H9 (cell line): ENCODE data around the gene NPFF. TPM values are rescaled to one million over a fixed set of nuclear protein-coding genes. Genes with fewer than 3 reads are reported as not detected.

Experiments used
- DNase-seq: peaks from one replicate; pipeline ENCODE4 v3.0.0-alpha.2; 2017
- H2AFZ ChIP-seq: one replicate; pipeline ENCODE4 v1.6.1; 2013; ENCODE audit warnings: mild to moderate bottlenecking, low read length, control low read depth, moderate library complexity
- H2AK5ac ChIP-seq: 2 replicates; pipeline ENCODE4 v1.6.1; 2013; ENCODE audit warnings: low read length, control low read depth, mixed read lengths; ENCODE audit not compliant: insufficient read length
- H2BK120ac ChIP-seq: one replicate; pipeline ENCODE4 v1.6.1; 2013; ENCODE audit warnings: low read depth, mild to moderate bottlenecking, low read length, control low read depth, inconsistent platforms; ENCODE audit not compliant: poor library complexity, severe bottlenecking
- H2BK12ac ChIP-seq: 2 replicates; pipeline ENCODE4 v1.6.1; 2013; ENCODE audit warnings: low read length, control low read depth, mixed read lengths, low read depth; ENCODE audit not compliant: insufficient read length
- H2BK15ac ChIP-seq: 2 replicates; pipeline ENCODE4 v1.6.1; 2013; ENCODE audit warnings: low read depth, low read length, control low read depth
- H2BK20ac ChIP-seq: one replicate; pipeline ENCODE4 v1.6.1; 2013; ENCODE audit warnings: low read depth, mild to moderate bottlenecking, low read length, control low read depth, inconsistent platforms; ENCODE audit not compliant: poor library complexity, severe bottlenecking
- H2BK5ac ChIP-seq: 2 replicates; pipeline ENCODE4 v1.6.1; 2013; ENCODE audit warnings: low read length, control low read depth, mixed read lengths; ENCODE audit not compliant: insufficient read length
- H3K14ac ChIP-seq: 2 replicates; pipeline ENCODE4 v1.6.1; 2013; ENCODE audit warnings: low read length, control low read depth; ENCODE audit not compliant: insufficient read depth
- H3K18ac ChIP-seq: 2 replicates; pipeline ENCODE4 v1.6.1; 2013; ENCODE audit warnings: low read depth, mild to moderate bottlenecking, mixed read lengths, low read length, control low read depth; ENCODE audit not compliant: insufficient read length
- H3K23ac ChIP-seq: 2 replicates; pipeline ENCODE4 v1.6.1; 2013; ENCODE audit warnings: low read length, control low read depth, mixed read lengths, low read depth; ENCODE audit not compliant: insufficient read length
- H3K23me2 ChIP-seq: 2 replicates; pipeline ENCODE4 v1.6.1; 2013; ENCODE audit warnings: low read depth, mild to moderate bottlenecking, mixed read lengths, low read length, control low read depth; ENCODE audit not compliant: insufficient read length, poor library complexity, severe bottlenecking
- H3K27ac ChIP-seq: 2 replicates; pipeline ENCODE4 v1.5.1; 2013; ENCODE audit warnings: low read length, control low read depth, mixed read lengths, low read depth; ENCODE audit not compliant: insufficient read length
- H3K27me3 ChIP-seq: 2 replicates; pipeline ENCODE4 v1.6.1; 2013; ENCODE audit warnings: low read length, control low read depth, inconsistent platforms; ENCODE audit not compliant: insufficient read depth
- H3K4ac ChIP-seq: 2 replicates; pipeline ENCODE4 v1.6.1; 2013; ENCODE audit warnings: low read depth, mild to moderate bottlenecking, control low read depth, inconsistent platforms, low read length, moderate library complexity
- H3K4me1 ChIP-seq: 2 replicates; pipeline ENCODE4 v1.6.1; 2013; ENCODE audit warnings: low read length, control low read depth, inconsistent platforms; ENCODE audit not compliant: insufficient read depth
- H3K4me2 ChIP-seq: 2 replicates; pipeline ENCODE4 v1.6.1; 2013; ENCODE audit warnings: low read length, control low read depth, mixed read lengths; ENCODE audit not compliant: insufficient read length, insufficient read depth
- H3K56ac ChIP-seq: 2 replicates; pipeline ENCODE4 v1.6.1; 2013; ENCODE audit warnings: low read depth, mild to moderate bottlenecking, mixed read lengths, low read length, control low read depth; ENCODE audit not compliant: insufficient read length
- H3K79me1 ChIP-seq: 2 replicates; pipeline ENCODE4 v1.6.1; 2013; ENCODE audit warnings: low read depth, mild to moderate bottlenecking, moderate library complexity, low read length, control low read depth, inconsistent platforms; ENCODE audit not compliant: insufficient read depth, poor library complexity, severe bottlenecking
- H3K79me2 ChIP-seq: 2 replicates; pipeline ENCODE4 v1.6.1; 2013; ENCODE audit warnings: low read length, control low read depth, inconsistent platforms; ENCODE audit not compliant: insufficient read depth
- H3K9ac ChIP-seq: 2 replicates; pipeline ENCODE4 v1.6.1; 2013; ENCODE audit warnings: low read length, control low read depth, mixed read lengths; ENCODE audit not compliant: insufficient read length; ENCODE audit errors: extremely low read depth
- H3K9me3 ChIP-seq: one replicate; pipeline ENCODE4 v1.6.1; 2013; ENCODE audit warnings: low read depth, low read length, inconsistent platforms; ENCODE audit not compliant: control insufficient read depth
- H3T11ph ChIP-seq: one replicate; pipeline ENCODE4 v1.6.1; 2013; ENCODE audit warnings: mild to moderate bottlenecking, low read length, control low read depth, inconsistent platforms
- H4K20me1 ChIP-seq: one replicate; pipeline ENCODE4 v1.6.1; 2013; ENCODE audit not compliant: control insufficient read depth, insufficient read length, insufficient read depth
- H4K5ac ChIP-seq: 2 replicates; pipeline ENCODE4 v1.6.1; 2013; ENCODE audit warnings: low read depth, mild to moderate bottlenecking, mixed read lengths, low read length, control low read depth; ENCODE audit not compliant: insufficient read length
- H4K8ac ChIP-seq: replicated peaks from 2 replicates; pipeline ENCODE4 v1.6.1; 2013; ENCODE audit warnings: low read length, control low read depth, mixed read lengths, low read depth; ENCODE audit not compliant: insufficient read length
- H4K91ac ChIP-seq: 2 replicates; pipeline ENCODE4 v1.6.1; 2013; ENCODE audit warnings: low read depth, mild to moderate bottlenecking, moderate library complexity, mixed read lengths, low read length, control low read depth; ENCODE audit not compliant: insufficient read length
- H3K27ac Mint-ChIP-seq, 3 experiments: 2 replicates in 2 of 3; 3 replicates in 1 of 3; pipeline ENCODE4 v1.8.0; 2020 to 2021; ENCODE audit warnings: mixed read lengths in 3 of 3, mild to moderate bottlenecking in 1 of 3, moderate library complexity in 1 of 3
- H3K27me3 Mint-ChIP-seq: 2 replicates; pipeline ENCODE4 v1.8.0; 2021; ENCODE audit warnings: low read depth, mild to moderate bottlenecking, moderate library complexity, mixed read lengths
- H3K36me3 Mint-ChIP-seq, 3 experiments: 2 replicates in 2 of 3; 3 replicates in 1 of 3; pipeline ENCODE4 v1.8.0; 2020 to 2021; ENCODE audit warnings: low read depth in 3 of 3, mixed read lengths in 3 of 3; ENCODE audit not compliant: insufficient read depth in 1 of 3
- H3K4me1 Mint-ChIP-seq, 2 experiments: 2 replicates each; pipeline ENCODE4 v1.8.0; 2020; ENCODE audit warnings: mixed read lengths in 2 of 2
- H3K4me3 Mint-ChIP-seq, 2 experiments: 2 replicates in 1 of 2; 3 replicates in 1 of 2; pipeline ENCODE4 v1.8.0; 2020 to 2021; ENCODE audit warnings: mild to moderate bottlenecking in 2 of 2, mixed read lengths in 2 of 2, moderate library complexity in 1 of 2
- H3K9me3 Mint-ChIP-seq, 2 experiments: 2 replicates in 1 of 2; 3 replicates in 1 of 2; pipeline ENCODE4 v1.8.0; 2020; ENCODE audit warnings: mild to moderate bottlenecking in 2 of 2, mixed read lengths in 2 of 2, moderate library complexity in 1 of 2
- CTCF ChIP-seq: fragments of 200-600 bp; sonication (generic); conservative IDR thresholded peaks from 3 replicates; pipeline ENCODE4 v1.8.0; 2021; ENCODE audit warnings: antibody characterized with exemption, mild to moderate bottlenecking
- WGBS: extraction: QIAGEN DNeasy Blood & Tissue Kit; methylation state at CpG from one replicate; pipeline ENCODE4 v1.1.7; 2013; ENCODE audit warnings: missing lambda C conversion rate, low lambda C conversion rate, mixed read lengths; ENCODE audit not compliant: insufficient read length; ENCODE audit errors: extremely low coverage; 5-methylcytosine and 5-hydroxymethylcytosine counted together
- total RNA-seq: library from RNA; stranded (reverse); gene quantifications from 2 replicates; pipeline ENCODE4 v1.2.1, GENCODE V29; 2021

Gene NPFF
- total RNA-seq, 1 experiment from 2014 or later = not detected

- no peak overlapping the region for H2BK15ac ChIP-seq
- no peak overlapping the region for H2BK5ac ChIP-seq
- no peak overlapping the region for H2BK120ac ChIP-seq
- H3K56ac ChIP-seq = no peak overlapping the region
- H3K23me2 ChIP-seq = no peaks in the 10 kb centered on the region
- no peak overlapping the region for H3T11ph ChIP-seq
- TF ChIP-seq CTCF = no peak
- no peaks in the 10 kb centered on the region for H3K9me3 ChIP-seq
- Mint-ChIP-seq H3K4me3 (no peak overlapping the region), H3K27me3 (peaks cover 1% of the 10 kb centered on the region; the same call in 1 of the 2 replicates), H3K36me3 (peaks cover 29 to 52% (median 49%) of the 10 kb centered on the region in 3 experiments), H3K27ac (peak overlapping the region in 2 of 3 experiments; percentile 64 to 80; a peak in 4 of 7 replicates), H3K9me3 (no peaks in the 10 kb centered on the region), H3K4me1 (peaks cover 16 to 17% of the 10 kb centered on the region in 2 experiments)
- H3K27me3 ChIP-seq = no peaks in the 10 kb centered on the region
- H3K4me1 ChIP-seq = no peaks in the 10 kb centered on the region
- H3K79me1 ChIP-seq = no peaks in the 10 kb centered on the region
- no peak overlapping the region for H4K8ac ChIP-seq
- DNase-seq = no peak
- H3K4ac ChIP-seq = no peak overlapping the region
- H2AK5ac ChIP-seq = no peak overlapping the region
- no peak overlapping the region for H3K9ac ChIP-seq
- H3K27ac ChIP-seq = no peak overlapping the region
- no peaks in the 10 kb centered on the region for H3K79me2 ChIP-seq
- H3K4me2 ChIP-seq = no peak overlapping the region
- H3K23ac ChIP-seq = no peak overlapping the region
- H3K14ac ChIP-seq = no peak overlapping the region
- WGBS = no CpG with 5 or more reads among the region's 10 CpGs
- H4K91ac ChIP-seq = no peak overlapping the region
- H2BK12ac ChIP-seq = no peak overlapping the region
- H4K20me1 ChIP-seq = peaks cover 2% of the 10 kb centered on the region
- H4K5ac ChIP-seq = no peak overlapping the region
- H3K18ac ChIP-seq = no peak overlapping the region
- no peak overlapping the region for H2BK20ac ChIP-seq
- H2AFZ ChIP-seq = no peak overlapping the region
Measured at GRCh38 chr12:53485955-53486735, 21.1 kb downstream of the NPFF start.
